Measurements from ENCODE around the gene ATP2C2. TPM values are rescaled to one million over a fixed set of nuclear protein-coding genes. Genes with fewer than 3 reads are reported as not detected.
A peak's percentile ranks its signal among the peaks of the same experiment; 100 is the strongest.

The ATP2C2 gene
- total RNA-seq, 4 donors from 2014 or later: 138 to 3,342 (median 155) TPM

DNA sequence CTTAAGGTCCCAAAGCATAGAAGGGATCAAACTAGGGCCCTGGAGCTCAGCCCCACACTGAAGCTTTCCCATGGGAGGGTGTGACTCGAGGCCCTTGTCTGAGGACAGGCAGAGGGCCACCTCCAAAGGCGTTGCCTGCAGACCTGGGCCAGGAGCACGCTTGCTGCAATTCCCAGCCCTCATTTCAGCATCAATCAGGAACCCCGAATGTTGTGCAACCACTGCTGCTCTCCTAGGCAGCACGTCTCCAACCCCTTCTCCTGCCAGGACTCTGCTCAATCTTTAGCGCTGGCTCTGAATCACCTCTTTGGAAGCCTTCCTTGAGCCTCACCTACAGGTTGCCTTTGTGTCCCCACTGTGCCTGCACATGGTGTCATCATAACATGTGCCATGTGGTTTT is 14.0 kb upstream of the ATP2C2 start:
- intact Hi-C loops (cut with DNase I; ENCODE audit: low total_unique reads) (no loop called here), in situ Hi-C loops (cut with MboI; ENCODE audit: low pct_ligation_motif_present in 1 of 4, low pct_unique_long_range_greater_than_20kb in 1 of 4, low sequenced_read_pairs in 3 of 4) (no loop called here)
- H3K27me3 ChIP-seq: no peaks in the 10 kb centered on the region
- H3K4me3 ChIP-seq: no peak overlapping the region
- H3K27ac ChIP-seq: no peak overlapping the region
- WGBS, 2 donors (ENCODE audit: low coverage in 1 of 2): 81% methylated on average over 6 of the region's 6 CpGs; no CpG with 5 or more reads in 1 of the 2 donors
- DNase-seq: no peak
- peaks cover 3 to 51% (median 29%) of the 10 kb centered on the region in 4 donors for H3K4me1 ChIP-seq
- H3K36me3 ChIP-seq: no peaks in the 10 kb centered on the region
- TF ChIP-seq CTCF (IDR thresholded peaks at IDR 0.05) (no peak), EP300 (IDR thresholded peaks at IDR 0.05; ENCODE audit: low read depth) (no peak)
- no peaks in the 10 kb centered on the region for H3K9me3 ChIP-seq

DNA sequence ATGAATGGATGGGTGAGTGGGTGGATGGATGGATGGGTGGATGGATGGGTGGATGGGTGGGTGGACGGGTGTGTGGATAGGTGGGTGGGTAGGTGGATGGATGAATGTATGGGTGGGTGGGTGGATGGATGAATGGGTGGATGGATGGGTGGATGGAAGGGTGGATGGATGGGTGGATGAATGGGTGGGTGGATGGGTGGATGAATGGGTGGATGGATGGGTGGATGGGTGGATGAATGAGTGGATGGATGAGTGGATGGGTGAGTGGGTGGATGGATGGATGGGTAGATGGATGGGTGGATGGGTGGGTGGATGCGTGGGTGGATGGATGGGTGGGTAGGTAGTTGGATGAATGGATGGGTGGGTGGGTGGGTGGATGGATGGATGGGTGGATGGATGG is 13.2 kb upstream of the ATP2C2 start:
- intact Hi-C loops (cut with DNase I; ENCODE audit: low total_unique reads): no loop called here
- Histone ChIP-seq H3K9me3 (no peaks in the 10 kb centered on the region), H3K36me3 (no peaks in the 10 kb centered on the region), H3K27me3 (no peaks in the 10 kb centered on the region), H3K4me1 (peaks cover 5 to 47% (median 27%) of the 10 kb centered on the region in 4 donors), H3K27ac (no peak overlapping the region), H3K4me3 (no peak overlapping the region)
- in situ Hi-C loops (cut with MboI; ENCODE audit: low pct_ligation_motif_present in 1 of 4, low pct_unique_long_range_greater_than_20kb in 1 of 4, low sequenced_read_pairs in 3 of 4): no loop called here
- WGBS, 2 donors (ENCODE audit: low coverage in 1 of 2): 91 to 100% methylated on average over 2 of the region's 2 CpGs
- TF ChIP-seq EP300 (IDR thresholded peaks at IDR 0.05; ENCODE audit: low read depth): no peak
- TF ChIP-seq POLR2A (IDR thresholded peaks at IDR 0.05): no peak
- no peak for TF ChIP-seq CTCF (IDR thresholded peaks at IDR 0.05)
- TF ChIP-seq POLR2AphosphoS5 (IDR thresholded peaks at IDR 0.05): no peak
- DNase-seq: no peak

DNA sequence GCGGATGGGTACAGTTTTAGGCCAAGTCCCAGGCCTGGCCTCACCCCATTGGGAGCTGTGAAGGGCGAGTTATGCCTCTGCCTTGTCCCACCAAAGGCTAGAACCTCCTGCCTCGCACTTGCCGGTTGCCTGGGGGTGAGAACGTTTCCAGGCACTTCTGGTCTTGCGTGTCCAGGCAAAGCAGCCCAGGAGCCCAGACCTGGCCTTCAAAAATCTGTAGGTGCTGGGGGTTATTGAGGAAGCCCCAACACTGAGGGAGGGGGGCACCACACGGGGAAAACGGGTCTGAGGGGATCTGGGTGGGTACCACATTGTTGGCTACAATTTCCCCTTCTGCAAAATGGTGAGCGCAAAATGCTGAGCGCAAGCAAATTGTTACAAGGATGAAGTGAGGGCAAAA is 12.2 kb upstream of the ATP2C2 start:
- DNase-seq: no peak
- WGBS, 2 donors (ENCODE audit: low coverage in 1 of 2): 82% methylated on average over 10 of the region's 10 CpGs; no CpG with 5 or more reads in 1 of the 2 donors
- H3K27ac ChIP-seq: peak overlapping the region in 2 of 4 donors; percentile 25 to 36

GRCh38 chr16:84356591-84357116 is 11.7 kb upstream of the ATP2C2 start:
- TF ChIP-seq POLR2AphosphoS5 (IDR thresholded peaks at IDR 0.05) (no peak), POLR2A (IDR thresholded peaks at IDR 0.05) (no peak), CTCF (IDR thresholded peaks at IDR 0.05) (no peak), EP300 (IDR thresholded peaks at IDR 0.05; ENCODE audit: low read depth) (no peak)
- H3K4me1 ChIP-seq: peaks cover 5 to 34% (median 17%) of the 10 kb centered on the region in 4 donors
- intact Hi-C loops (cut with DNase I; ENCODE audit: low total_unique reads) (no loop called here), in situ Hi-C loops (cut with MboI; ENCODE audit: low pct_ligation_motif_present in 1 of 4, low pct_unique_long_range_greater_than_20kb in 1 of 4, low sequenced_read_pairs in 3 of 4) (no loop called here)
- peak; percentile 42 for DNase-seq
- H3K27me3 ChIP-seq: no peaks in the 10 kb centered on the region
- H3K36me3 ChIP-seq: no peaks in the 10 kb centered on the region
- H3K9me3 ChIP-seq: no peaks in the 10 kb centered on the region
- H3K27ac ChIP-seq: peak overlapping the region in 2 of 4 donors; percentile 36 to 75
- WGBS, 2 donors (ENCODE audit: low coverage in 1 of 2): 73% methylated on average over 11 of the region's 11 CpGs; no CpG with 5 or more reads in 1 of the 2 donors
- no peak overlapping the region for H3K4me3 ChIP-seq

More for the DNA sequence above, 12.2 kb upstream of the ATP2C2 start:
- Histone ChIP-seq H3K4me1 (peaks cover 5 to 39% (median 21%) of the 10 kb centered on the region in 4 donors), H3K9me3 (no peaks in the 10 kb centered on the region), H3K4me3 (no peak overlapping the region), H3K27me3 (no peaks in the 10 kb centered on the region), H3K36me3 (no peaks in the 10 kb centered on the region)
- TF ChIP-seq POLR2AphosphoS5 (IDR thresholded peaks at IDR 0.05) (no peak), EP300 (IDR thresholded peaks at IDR 0.05; ENCODE audit: low read depth) (no peak), CTCF (IDR thresholded peaks at IDR 0.05) (no peak), POLR2A (IDR thresholded peaks at IDR 0.05) (no peak)
- in situ Hi-C loops (cut with MboI; ENCODE audit: low pct_ligation_motif_present in 1 of 4, low pct_unique_long_range_greater_than_20kb in 1 of 4, low sequenced_read_pairs in 3 of 4) (no loop called here), intact Hi-C loops (cut with DNase I; ENCODE audit: low total_unique reads) (no loop called here)
